Mucosa of descending colon (tissue), 3 donors: ENCODE results near the gene CD209. TPM values are rescaled to one million over a fixed set of nuclear protein-coding genes. Genes with fewer than 3 reads are reported as not detected.

Experiments used
- ATAC-seq: fragments of 200-7000 bp; cut with Tn5 transposase; one replicate; pipeline ENCODE4 v1.9.1; 2020; ENCODE audit warnings: mild to moderate bottlenecking, moderate library complexity
- DNase-seq, 3 donors: peaks; one replicate each; pipeline ENCODE4 v3.0.0-alpha.2; 2020
- H3K36me3 ChIP-seq: fragments of 200-600 bp; one replicate; pipeline ENCODE4 v1.8.0; 2021; ENCODE audit warnings: low read depth, mild to moderate bottlenecking
- H3K4me1 ChIP-seq: fragments of 200-600 bp; one replicate; pipeline ENCODE4 v1.8.0; 2021; ENCODE audit warnings: low read depth, mild to moderate bottlenecking
- H3K4me3 ChIP-seq: fragments of 200-600 bp; one replicate; pipeline ENCODE4 v1.8.0; 2021; ENCODE audit warnings: mild to moderate bottlenecking
- H3K9me3 ChIP-seq: fragments of 200-600 bp; one replicate; pipeline ENCODE4 v1.8.0; 2021; ENCODE audit warnings: mild to moderate bottlenecking
- CTCF ChIP-seq: fragments of 200-600 bp; IDR thresholded peaks from one replicate; pipeline ENCODE4 v1.8.0; 2022; ENCODE audit warnings: antibody characterized with exemption, mild to moderate bottlenecking
- intact Hi-C, 2 donors: fragments of 100-400 bp; cut with DNase I in 1 of 2; cut with micrococcal nuclease in 1 of 2; formaldehyde crosslinking; loops; one replicate each; pipeline versions ENCODE4 v1.11.0 to v1.11.1; 2022; cut with DNase I, micrococcal nuclease
- total RNA-seq, 3 donors: library from RNA; stranded (reverse); fragmentation: NEBNext Ultra II Directional in 2 of 3; extraction: Animal tissue kit (Norgen Biotek cat#: 25700) in 2 of 3; gene quantifications; one replicate each; pipeline versions ENCODE4 v1.2.1 to v1.2.4, GENCODE V29; 2021 to 2023
- donor health status: DM: no; HTN: no; CAD: no; lungs with moderate emphysema.
- donor health status: DM: no; HTN: no; CAD: no.
- donor health status: DM: no; HTN: yes; CAD: no.

CD209 gene
- total RNA-seq, 3 donors from 2014 or later, result 4.1 to 17.7 (median 17.2) TPM

- DNase-seq (no peak), ATAC-seq (no peak)
- Histone ChIP-seq H3K4me1 (no peaks in the 10 kb centered on the region), H3K36me3 (no peaks in the 10 kb centered on the region), H3K9me3 (no peaks in the 10 kb centered on the region), H3K4me3 (no peak overlapping the region)
- intact Hi-C loops, result no loop called here
- no peak for TF ChIP-seq CTCF
Observed at GRCh38 chr19:7731218-7731595, 16.1 kb downstream of the CD209 start.

GRCh38 chr19:7730286-7731217 is 16.8 kb downstream of the CD209 start:
- H3K9me3 ChIP-seq, result no peaks in the 10 kb centered on the region
- intact Hi-C loops, result no loop called here
- H3K36me3 ChIP-seq, result no peaks in the 10 kb centered on the region
- TF ChIP-seq CTCF, result no peak
- no peak overlapping the region for H3K4me3 ChIP-seq
- DNase-seq, result no peak
- no peak for ATAC-seq
- no peaks in the 10 kb centered on the region for H3K4me1 ChIP-seq

GRCh38 chr19:7729831-7730285 is 17.5 kb downstream of the CD209 start:
- no peaks in the 10 kb centered on the region for H3K9me3 ChIP-seq
- DNase-seq (no peak), ATAC-seq (peak; percentile 21)
- no peak overlapping the region for H3K4me3 ChIP-seq
- no peaks in the 10 kb centered on the region for H3K4me1 ChIP-seq
- no peak for TF ChIP-seq CTCF
- intact Hi-C loops, result no loop called here
- no peaks in the 10 kb centered on the region for H3K36me3 ChIP-seq

- no peaks in the 10 kb centered on the region for H3K36me3 ChIP-seq
- no peaks in the 10 kb centered on the region for H3K4me1 ChIP-seq
- intact Hi-C loops, result no loop called here
- H3K4me3 ChIP-seq, result no peak overlapping the region
- H3K9me3 ChIP-seq, result no peaks in the 10 kb centered on the region
- ATAC-seq, result no peak
- no peak for DNase-seq
- TF ChIP-seq CTCF, result no peak
Observed at GRCh38 chr19:7729211-7729610, 18.1 kb downstream of the CD209 start.

- intact Hi-C loops, result no loop called here
- Histone ChIP-seq H3K9me3 (no peaks in the 10 kb centered on the region), H3K4me3 (no peak overlapping the region), H3K36me3 (no peaks in the 10 kb centered on the region), H3K4me1 (no peaks in the 10 kb centered on the region)
- TF ChIP-seq CTCF, result no peak
- DNase-seq (no peak), ATAC-seq (no peak)
Observed at GRCh38 chr19:7725791-7726190, 21.5 kb downstream of the CD209 start.
